ENCODE results near the gene OR5F1. TPM values are rescaled to one million over a fixed set of nuclear protein-coding genes. Genes with fewer than 3 reads are reported as not detected.

The OR5F1 gene
- not detected in 2 replicates for total RNA-seq

DNA sequence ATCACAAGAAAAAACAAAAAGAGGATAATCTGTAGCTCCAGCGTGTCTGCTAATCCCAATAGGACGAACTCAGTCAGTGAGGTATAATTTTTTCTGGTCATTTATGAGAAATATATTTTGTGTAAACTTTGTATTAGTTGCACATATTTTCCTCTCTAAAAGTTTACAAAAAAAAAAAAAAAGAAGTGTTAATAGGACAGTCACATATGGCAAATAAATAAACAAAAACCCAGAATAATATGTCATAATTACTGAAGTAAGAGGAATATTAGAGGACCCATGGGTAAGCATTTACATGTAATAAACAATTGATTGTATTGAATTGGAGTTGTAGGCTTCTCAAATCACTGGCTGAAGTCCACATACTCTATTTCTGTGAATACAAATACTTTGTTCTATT is at the start of gene OR5F1:
OR5F1 (minus strand) TSS at position 101 of the 400 bp plus-strand sequence; CDS start at position 101, 0 bp downstream.

DNA sequence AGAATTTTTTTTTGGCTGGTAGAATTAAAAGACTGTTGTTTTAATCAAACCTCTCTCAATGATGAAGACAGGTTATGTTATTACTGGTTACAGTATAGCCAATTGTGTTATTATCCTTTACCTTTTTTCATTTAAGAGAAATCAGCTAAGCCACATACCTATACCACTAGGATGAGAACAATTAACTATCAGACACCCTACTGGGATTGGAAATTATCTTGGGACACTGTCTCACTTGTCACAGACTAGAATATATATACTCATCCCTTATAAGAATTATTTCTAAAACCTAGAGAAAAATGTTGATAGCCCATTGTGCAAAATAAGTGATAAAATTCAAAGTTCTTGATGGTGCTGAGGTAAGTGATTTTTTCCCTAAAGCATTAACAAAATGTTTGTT is 32.9 kb upstream of the OR5F1 start, which contains the start of gene OR5AS1:
OR5AS1 (plus strand) TSS at position 301 of the 400 bp plus-strand sequence. CDS start 2,765 bp downstream, outside the sequence.

DNA sequence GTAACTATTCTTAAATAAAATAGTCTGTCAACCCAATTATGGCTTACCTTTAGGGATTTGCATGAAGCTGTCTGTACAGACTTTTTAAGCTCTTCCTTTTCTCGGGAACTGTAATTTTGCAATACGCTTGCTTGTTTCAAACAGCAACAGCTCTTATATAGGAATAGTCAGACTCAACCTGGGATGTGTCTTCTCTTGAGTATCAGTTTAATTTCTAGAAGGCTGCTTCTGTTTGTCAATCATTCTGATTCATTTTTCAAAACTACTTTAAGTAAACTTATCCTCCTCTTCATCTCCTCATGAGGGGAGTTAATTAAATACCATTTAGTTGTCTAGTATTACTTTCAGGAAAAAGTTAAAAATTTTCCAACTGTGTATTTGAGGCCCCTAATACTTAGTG is 24.6 kb downstream of the OR5F1 start, which contains the start of gene OR10AG1:
OR10AG1 (minus strand) TSS at position 101 of the 400 bp plus-strand sequence; CDS start at position 63, 38 bp downstream.

Other genes with a start within 250 kb of the OR5F1 start
- gene OR5D13, start 221.2 kb downstream of the OR5F1 start, total RNA-seq: not detected in 2 replicates
- gene OR5D14, start 199.1 kb downstream of the OR5F1 start, total RNA-seq: not detected in 2 replicates
- gene OR5L1, start 183.3 kb downstream of the OR5F1 start, total RNA-seq: not detected in 2 replicates
- not detected in 2 replicates for gene OR5D18, start 175.0 kb downstream of the OR5F1 start, total RNA-seq
- not detected in 2 replicates for gene OR5L2, start 167.4 kb downstream of the OR5F1 start, total RNA-seq
- gene OR5D16, start 155.9 kb downstream of the OR5F1 start, total RNA-seq: not detected in 2 replicates
- gene TRIM51, start 111.3 kb downstream of the OR5F1 start, total RNA-seq: not detected in 2 replicates
- not detected in 2 replicates for gene OR5W2, start 80.0 kb downstream of the OR5F1 start, total RNA-seq
- gene OR5I1, start 58.2 kb downstream of the OR5F1 start, total RNA-seq: not detected in 2 replicates
- gene OR10AG1, start 24.7 kb downstream of the OR5F1 start, total RNA-seq: not detected in 2 replicates
- not detected in 2 replicates for gene OR5AS1, start 33.0 kb upstream of the OR5F1 start, total RNA-seq
- gene OR8I2, start 98.7 kb upstream of the OR5F1 start, total RNA-seq: not detected in 2 replicates
- gene OR8H2, start 109.1 kb upstream of the OR5F1 start, total RNA-seq: not detected in 2 replicates
- not detected in 2 replicates for gene OR8H3, start 127.7 kb upstream of the OR5F1 start, total RNA-seq
- gene OR8J3, start 145.6 kb upstream of the OR5F1 start, total RNA-seq: not detected in 2 replicates
- gene OR8K5, start 165.7 kb upstream of the OR5F1 start, total RNA-seq: not detected in 2 replicates
- not detected in 2 replicates for gene OR5J2, start 182.0 kb upstream of the OR5F1 start, total RNA-seq
- not detected in 2 replicates for gene OR5T2, start 239.6 kb upstream of the OR5F1 start, total RNA-seq

All from dermis lymphatic vessel endothelial cell (primary cell).